Skin of body (tissue), 2 donors: Measurements from ENCODE around the gene TBX21. TPM values are rescaled to one million over a fixed set of nuclear protein-coding genes. Genes with fewer than 3 reads are reported as not detected.
"Not testable (repeated sequence)": the region's sequence is repeated elsewhere in the genome, so short reads cannot be mapped to it uniquely, and the experiment has no call there.

Source experiments
- DNase-seq: peaks from one replicate; lab custom pipeline; 2025; lab: John Stamatoyannopoulos, UW
- total RNA-seq: library from RNA; depleted of rRNA; stranded (reverse); fragments of >200 nt; gene quantifications from one replicate; pipeline ENCODE4 v1.2.3, GENCODE V29; 2014

TBX21 gene
- total RNA-seq, 1 donor from 2014 or later: 0.39 TPM

DNA sequence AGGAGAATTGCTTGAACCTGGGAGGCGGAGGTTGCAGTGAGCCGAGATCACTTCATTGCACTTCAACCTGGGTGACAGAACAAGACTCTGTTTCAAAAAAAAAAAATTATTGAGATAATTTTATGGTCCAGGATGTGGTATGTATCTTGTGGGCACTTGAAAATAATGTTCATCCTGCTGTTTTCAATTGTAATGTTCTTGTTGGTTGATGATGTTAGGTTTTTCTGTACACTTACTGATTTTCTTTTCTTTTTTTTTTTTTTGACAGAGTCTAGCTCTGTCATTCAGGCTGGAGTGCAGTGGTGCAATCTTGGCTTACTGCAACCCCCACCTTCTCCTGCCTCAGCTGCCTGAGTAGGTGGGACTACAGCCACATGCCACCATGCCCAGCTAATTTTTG, 29.7 kb downstream of the TBX21 start:
- no peak for DNase-seq

DNA sequence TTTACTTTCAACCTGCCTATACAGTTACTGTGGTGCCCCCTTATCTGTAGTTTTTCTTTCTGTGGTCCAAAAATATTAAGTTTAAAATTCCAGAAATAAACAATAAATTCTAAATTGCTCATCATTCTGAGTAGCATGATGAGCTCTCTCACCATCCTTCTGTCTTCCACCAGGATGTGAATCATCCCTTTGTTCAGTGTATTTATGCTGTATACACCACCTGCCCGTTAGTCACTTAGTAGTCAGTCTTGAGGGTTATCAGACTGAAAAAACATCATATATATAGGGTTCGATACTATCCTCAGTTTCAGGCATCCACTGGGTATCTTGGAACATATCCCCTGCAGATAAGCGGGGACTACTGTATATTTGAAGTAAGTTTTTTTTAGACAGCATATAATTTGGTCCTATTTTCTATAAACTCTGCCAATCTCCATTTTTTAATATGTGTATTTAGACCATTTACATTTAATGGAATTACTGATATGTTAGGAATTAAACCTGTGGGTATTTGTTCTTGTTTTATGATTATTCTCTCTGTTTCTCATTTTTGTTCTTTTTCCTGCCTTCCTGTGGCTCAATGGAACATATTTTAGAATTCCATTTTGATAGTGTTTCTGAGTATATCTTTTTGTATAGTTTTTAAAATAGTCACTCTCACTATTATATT, 31.0 kb downstream of the TBX21 start:
- DNase-seq: no peak

DNA sequence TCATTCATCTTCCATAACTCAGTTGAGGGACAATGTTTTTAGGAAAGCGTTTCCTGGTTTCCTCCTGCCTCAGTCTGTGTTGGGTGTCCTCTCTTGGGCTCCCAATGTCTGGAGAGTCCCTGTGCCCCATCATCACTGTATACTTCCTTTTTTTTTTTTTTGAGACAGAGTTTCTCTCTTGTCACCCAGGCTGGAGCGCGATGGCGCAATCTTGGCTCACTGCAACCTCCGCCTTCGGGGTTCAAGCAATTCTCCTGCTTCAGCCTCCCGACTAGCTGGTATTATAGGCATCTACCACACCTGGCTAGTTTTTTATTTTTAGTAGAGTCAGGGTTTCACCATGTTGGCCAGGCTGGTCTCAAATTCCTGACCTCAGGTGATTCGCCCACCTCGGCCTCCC, 40.6 kb downstream of the TBX21 start:
- DNase-seq: not testable (repeated sequence)

DNA sequence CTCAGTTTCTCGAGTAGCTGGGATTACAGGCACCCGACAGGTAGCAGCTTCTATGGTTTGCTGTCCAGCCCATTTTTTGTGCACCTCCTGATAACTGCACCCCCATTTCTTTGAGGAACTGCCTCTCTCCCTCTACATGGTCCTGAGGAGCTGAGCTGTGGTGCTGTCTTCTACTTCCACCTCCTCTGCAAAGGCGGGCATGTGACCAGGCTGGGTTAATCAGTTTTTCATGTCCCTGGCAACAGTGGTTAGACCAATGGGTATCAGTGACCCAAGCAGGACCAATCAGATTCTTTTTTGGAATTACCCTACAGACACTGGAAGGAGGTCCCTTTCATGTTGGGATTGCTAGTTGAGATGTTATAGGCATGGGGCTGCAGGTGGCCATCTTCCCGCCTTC, 41.3 kb downstream of the TBX21 start:
- no peak for DNase-seq

DNA sequence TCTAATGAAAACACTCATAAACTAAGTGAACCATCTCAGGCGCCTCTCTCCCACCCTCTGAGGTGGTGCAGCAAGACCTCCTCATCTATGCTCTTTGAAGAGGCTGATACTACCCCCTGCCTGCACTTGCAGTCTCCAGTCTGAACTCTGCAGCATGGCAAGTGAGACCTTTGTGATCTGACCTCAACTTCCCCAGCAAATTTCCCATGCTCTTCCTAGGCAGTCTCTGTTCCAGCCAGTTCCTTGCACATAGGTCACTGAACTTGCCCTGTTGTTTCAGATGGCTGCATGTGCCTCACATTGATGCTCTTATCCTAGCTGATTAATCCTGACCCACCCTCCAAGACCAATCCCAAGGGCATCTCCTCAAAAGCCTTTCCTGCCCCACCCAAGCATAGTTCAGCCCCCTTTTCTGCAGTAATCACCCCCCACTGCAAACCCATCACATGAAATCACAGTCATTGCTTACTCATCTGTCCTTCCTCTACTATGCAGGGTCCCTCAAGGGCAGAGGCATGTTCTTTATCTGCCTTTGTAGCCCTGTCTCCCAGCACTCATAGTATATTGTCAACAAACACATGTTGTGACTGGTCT, 42.0 kb downstream of the TBX21 start:
- DNase-seq: no peak

DNA sequence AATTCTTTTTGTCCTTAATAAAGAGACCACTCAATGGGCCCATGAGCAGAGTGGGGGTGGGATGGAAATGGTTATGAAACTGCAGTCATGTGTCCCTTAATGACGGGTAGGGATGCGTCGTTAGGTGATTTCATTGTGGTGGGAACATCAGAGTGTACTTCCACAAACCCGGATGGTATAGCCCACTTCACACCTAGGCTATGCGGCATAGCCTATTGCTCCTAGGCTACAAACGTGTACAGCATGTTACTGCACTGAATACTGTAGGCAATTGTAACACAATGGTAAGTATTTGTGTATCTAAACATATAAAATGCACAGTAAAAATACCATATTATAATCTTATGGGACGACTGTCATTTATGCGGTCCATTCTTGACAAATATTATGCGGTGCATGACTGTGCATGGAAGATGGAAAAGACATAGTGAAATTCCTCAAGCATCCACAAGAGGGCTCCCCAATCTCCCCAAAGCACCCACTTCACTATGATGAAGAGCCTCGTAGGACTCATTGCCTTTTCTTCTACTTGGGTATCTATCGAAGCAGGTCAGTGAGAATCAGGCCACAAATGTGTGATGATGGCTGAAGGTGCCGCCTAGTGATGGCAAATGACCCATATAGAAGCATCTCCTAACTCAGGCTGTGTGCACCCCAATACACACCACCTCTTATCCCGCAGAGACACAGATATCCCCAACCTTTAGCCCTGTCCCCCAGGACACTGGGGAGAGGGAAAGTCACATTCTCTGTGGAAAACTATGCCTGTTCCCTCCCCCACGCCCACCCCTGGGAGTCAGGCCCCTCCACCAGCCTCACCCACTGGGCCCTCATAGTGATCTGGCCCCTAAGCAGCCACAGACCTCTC, 43.5 kb downstream of the TBX21 start:
- no peak for DNase-seq

GRCh38 chr17:47778184-47778635, 45.2 kb downstream of the TBX21 start:
- no peak for DNase-seq

- DNase-seq: no peak
Observed at GRCh38 chr17:47781397-47781796, 48.4 kb downstream of the TBX21 start.

DNA sequence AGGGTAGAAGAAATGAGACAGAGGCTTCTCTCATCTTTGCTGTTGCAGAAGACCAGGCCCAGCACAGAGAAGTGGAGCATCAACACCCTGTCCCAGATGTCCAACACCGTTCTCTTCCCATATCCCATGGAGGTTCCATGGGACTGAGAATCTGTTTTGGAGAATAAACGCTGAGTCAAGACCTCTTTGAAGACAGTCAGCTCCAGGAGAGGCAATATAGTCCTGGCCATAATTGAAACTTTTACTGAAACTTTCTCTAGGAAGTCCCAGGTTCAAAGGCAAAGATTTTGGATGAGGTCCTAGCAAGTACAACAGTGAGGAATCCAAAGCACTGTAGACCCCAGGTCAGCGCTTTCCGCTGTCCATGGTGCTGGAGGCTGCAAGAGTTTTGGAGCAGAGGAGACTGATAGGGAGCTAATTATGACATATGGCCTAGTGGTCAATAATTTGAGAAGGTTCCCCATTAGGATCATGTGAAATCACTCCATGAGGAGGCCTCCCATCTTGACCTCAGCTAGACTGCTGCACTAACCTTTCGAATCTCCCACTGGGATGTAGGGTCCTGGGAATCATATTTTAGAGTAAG, 52.6 kb downstream of the TBX21 start:
- DNase-seq: no peak

DNA sequence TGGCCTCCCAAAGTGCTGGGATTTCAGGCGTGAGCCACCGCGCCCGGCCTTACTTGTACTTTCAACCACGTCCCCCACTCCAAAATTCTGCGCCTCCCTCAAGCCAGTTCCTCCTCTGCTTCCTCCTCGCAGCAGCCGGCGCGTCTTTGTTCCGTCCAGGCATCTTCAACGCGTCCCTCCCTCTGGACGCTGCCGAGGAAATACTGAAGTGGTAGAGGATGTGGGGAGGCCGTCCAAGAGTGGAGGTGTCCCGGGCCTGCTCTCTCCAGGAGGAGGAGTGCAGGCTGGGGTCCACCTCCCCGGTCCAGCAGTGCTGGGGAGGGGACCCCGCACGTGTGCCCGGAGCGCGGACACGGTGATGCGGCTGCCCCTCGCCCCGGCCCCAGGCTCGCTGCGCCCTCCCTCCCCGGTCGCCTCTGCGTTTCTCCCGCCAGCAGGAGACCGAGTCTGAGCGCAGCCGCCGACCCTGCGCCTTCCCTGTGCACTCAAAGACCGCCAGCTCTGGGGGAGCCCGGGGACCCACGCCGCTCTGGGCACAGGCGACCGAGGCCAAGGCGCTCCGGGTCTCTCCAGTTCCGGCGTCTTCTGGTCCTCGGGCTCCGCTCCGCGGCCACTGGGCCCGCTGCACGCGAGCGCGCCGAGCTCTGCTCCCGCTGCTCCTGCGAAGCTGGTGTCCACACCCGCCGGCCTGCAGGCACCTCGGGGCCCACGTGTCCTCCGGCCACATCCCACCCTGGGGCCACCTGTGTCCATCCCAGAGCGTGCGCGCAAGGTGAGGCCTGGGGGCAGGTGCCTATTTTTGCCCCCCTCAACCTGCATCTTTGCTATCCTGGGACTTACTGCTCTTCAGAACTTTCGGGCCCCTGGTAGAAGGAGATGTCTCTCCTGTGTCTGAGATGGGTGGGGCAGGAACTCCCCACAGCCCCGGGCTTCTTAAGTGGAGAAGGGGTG, 56.9 kb downstream of the TBX21 start:
- DNase-seq: no peak

- DNase-seq: no peak
Observed at GRCh38 chr17:47791025-47791424, 58.0 kb downstream of the TBX21 start.

GRCh38 chr17:47792457-47792856, 59.4 kb downstream of the TBX21 start:
- DNase-seq: no peak

- no peak for DNase-seq
Observed at GRCh38 chr17:47792979-47793378, 59.9 kb downstream of the TBX21 start.

Other genes starting within 250 kb of the TBX21 start
- 143 TPM for gene NPEPPS, start 202.1 kb upstream of the TBX21 start, total RNA-seq
- gene KPNB1, start 83.3 kb upstream of the TBX21 start, total RNA-seq: 142 TPM
- 10.2 TPM for gene TBKBP1, start 39.1 kb upstream of the TBX21 start, total RNA-seq
- gene OSBPL7, start 88.6 kb downstream of the TBX21 start, total RNA-seq: 3.7 TPM
- gene MRPL10, start 98.3 kb downstream of the TBX21 start, total RNA-seq: 10.0 TPM
- gene LRRC46, start 98.4 kb downstream of the TBX21 start, total RNA-seq: 0.10 TPM
- 40.1 TPM for gene SCRN2, start 108.0 kb downstream of the TBX21 start, total RNA-seq
- gene SP6, start 117.9 kb downstream of the TBX21 start, total RNA-seq: 10.2 TPM
- gene SP2, start 163.0 kb downstream of the TBX21 start, total RNA-seq: 2.1 TPM
- 8.1 TPM for gene PNPO, start 208.3 kb downstream of the TBX21 start, total RNA-seq
- gene PRR15L, start 224.6 kb downstream of the TBX21 start, total RNA-seq: 1.7 TPM
- 126 TPM for gene CDK5RAP3, start 237.9 kb downstream of the TBX21 start, total RNA-seq